Measurements from ENCODE around the gene CDHR5. TPM values are rescaled to one million over a fixed set of nuclear protein-coding genes. Genes with fewer than 3 reads are reported as not detected.

CDHR5 gene
- total and polyA plus RNA-seq, 2 of the 4 experiments (the other 2 are of a cell fraction), result not detected

DNA sequence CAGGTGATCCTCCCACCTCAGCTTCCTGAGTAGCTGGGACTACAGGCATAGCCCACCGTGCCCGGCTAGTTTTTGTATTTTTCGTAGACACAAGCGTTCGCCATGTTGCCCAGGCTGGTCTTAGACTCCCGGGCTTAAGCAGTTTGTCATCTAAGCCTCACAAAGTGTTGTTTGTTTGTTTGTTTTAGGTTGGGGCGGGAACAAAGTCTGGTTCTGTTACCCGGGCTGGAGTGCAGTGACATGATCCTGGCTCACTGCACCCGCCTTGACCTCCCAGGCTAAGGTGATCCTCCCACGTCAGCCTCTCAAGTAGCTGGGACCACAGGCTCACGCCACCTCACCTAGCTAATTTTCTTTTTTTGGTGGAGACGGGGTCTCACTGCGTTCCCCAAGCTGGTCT, 21.6 kb downstream of the CDHR5 start:
- Histone ChIP-seq H2AFZ (replicated peaks; ENCODE audit: low read length, poor library complexity) (no peak overlapping the region), H3K14ac (replicated peaks; ENCODE audit: low read depth, low read length) (no peak overlapping the region), H2BK20ac (ENCODE audit: low read depth, low read length) (no peak overlapping the region), H3K4me2 (ENCODE audit: low read depth, low read length) (no peak overlapping the region), H3K56ac (ENCODE audit: extremely low read depth, insufficient read depth, low read length) (no peak overlapping the region), H3K9me3 (ENCODE audit: control insufficient read depth, insufficient read depth, low read length) (no peaks in the 10 kb centered on the region), H4K20me1 (ENCODE audit: insufficient read depth, low read length) (0 out of 2 replicates have a peak, but pooled peaks cover 4% of the 10 kb centered on the region), H4K91ac (ENCODE audit: insufficient read depth, low read depth, low read length) (no peak overlapping the region), H3K4ac (ENCODE audit: low read depth, low read length) (no peak overlapping the region), H3K4me1 (ENCODE audit: control insufficient read depth, insufficient read depth, low read length) (no peaks in the 10 kb centered on the region), H3K18ac (ENCODE audit: low read depth, low read length) (no peak overlapping the region), H2BK5ac (ENCODE audit: low read depth, low read length, poor library complexity, severe bottlenecking) (no peak overlapping the region), H3K27me3 (ENCODE audit: control insufficient read depth, insufficient read depth, low read length) (no peaks in the 10 kb centered on the region), H3K36me3 (ENCODE audit: control insufficient read depth, insufficient read depth, low read length) (peaks cover 76% of the 10 kb centered on the region), H2AK5ac (ENCODE audit: low read depth, low read length) (no peak overlapping the region), H2AK9ac (replicated peaks; ENCODE audit: low read depth, low read length, poor library complexity) (no peak overlapping the region), H3K23ac (ENCODE audit: low read depth, low read length) (no peak overlapping the region), H3K4me3 (ENCODE audit: insufficient read depth, low read depth, low read length) (no peak overlapping the region), H3K9ac (ENCODE audit: low read depth, low read length) (no peak overlapping the region), H4K8ac (ENCODE audit: low read depth in 2 of 2, low read length in 2 of 2) (no peak overlapping the region), H3K79me1 (ENCODE audit: low read depth in 1 of 2, low read length in 2 of 2) (peaks cover 10 to 31% of the 10 kb centered on the region in 2 experiments), H4K5ac (ENCODE audit: low read depth, low read length) (no peak overlapping the region), H2BK120ac (ENCODE audit: low read depth, low read length) (no peak overlapping the region), H3K27ac (ENCODE audit: insufficient read depth, low read length) (no peak overlapping the region), H2BK15ac (ENCODE audit: low read depth, low read length) (no peak overlapping the region), H3K9me1 (ENCODE audit: insufficient read depth, low read length) (no peaks in the 10 kb centered on the region)
- WGBS, 2 experiments (ENCODE audit: extremely low coverage in 2 of 2, insufficient read length in 1 of 2), result 67% methylated on average over 3 of the region's 13 CpGs; no CpG with 5 or more reads in 1 of the 2 experiments
- BruUV-seq (replicated peaks), result no TSS peak
- in situ Hi-C loops (cut with MboI; ENCODE audit: low sequenced_read_pairs) (no loop called here), dilution Hi-C loops (cut with HindIII; ENCODE audit: low sequenced_read_pairs, unreplicated experiment) (no loop called here), intact Hi-C loops (cut with micrococcal nuclease) (no loop called here)
- CTCF ChIA-PET, result no interaction called here
- POLR2A ChIA-PET (ENCODE audit: unreplicated experiment), result no interaction called here
- DNase-seq (no peak), ATAC-seq (ENCODE audit: low read depth) (no peak)
- TF ChIP-seq USF2 (IDR thresholded peaks at IDR 0.05; ENCODE audit: low read depth, low read length) (no peak), POLR2A (IDR thresholded peaks at IDR 0.05; ENCODE audit: low read depth, low read length) (no peak), RFX5 (IDR thresholded peaks at IDR 0.05; ENCODE audit: low read depth, low read length) (no peak), SMC3 (IDR thresholded peaks at IDR 0.05; ENCODE audit: low read depth, low read length) (no peak), CHD1 (IDR thresholded peaks at IDR 0.05; ENCODE audit: low read depth, low read length) (no peak), FOS (IDR thresholded peaks at IDR 0.05; ENCODE audit: low read depth, low read length) (no peak), NFE2L2 (IDR thresholded peaks at IDR 0.05; ENCODE audit: low read depth, low read length) (no peak)
- TF ChIP-seq, protein P1, sequence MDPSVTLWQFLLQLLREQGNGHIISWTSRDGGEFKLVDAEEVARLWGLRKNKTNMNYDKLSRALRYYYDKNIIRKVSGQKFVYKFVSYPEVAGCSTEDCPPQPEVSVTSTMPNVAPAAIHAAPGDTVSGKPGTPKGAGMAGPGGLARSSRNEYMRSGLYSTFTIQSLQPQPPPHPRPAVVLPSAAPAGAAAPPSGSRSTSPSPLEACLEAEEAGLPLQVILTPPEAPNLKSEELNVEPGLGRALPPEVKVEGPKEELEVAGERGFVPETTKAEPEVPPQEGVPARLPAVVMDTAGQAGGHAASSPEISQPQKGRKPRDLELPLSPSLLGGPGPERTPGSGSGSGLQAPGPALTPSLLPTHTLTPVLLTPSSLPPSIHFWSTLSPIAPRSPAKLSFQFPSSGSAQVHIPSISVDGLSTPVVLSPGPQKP (IDR thresholded peaks at IDR 0.05; ENCODE audit: borderline replicate concordance, low read depth, low read length), result no peak

Measured in IMR-90 (cell line).